ENCODE data around the gene CYP2J2.
"Not testable (repeated sequence)": the region's sequence is repeated elsewhere in the genome, so short reads cannot be mapped to it uniquely, and the experiment has no call there.

Gene CYP2J2, protein sequence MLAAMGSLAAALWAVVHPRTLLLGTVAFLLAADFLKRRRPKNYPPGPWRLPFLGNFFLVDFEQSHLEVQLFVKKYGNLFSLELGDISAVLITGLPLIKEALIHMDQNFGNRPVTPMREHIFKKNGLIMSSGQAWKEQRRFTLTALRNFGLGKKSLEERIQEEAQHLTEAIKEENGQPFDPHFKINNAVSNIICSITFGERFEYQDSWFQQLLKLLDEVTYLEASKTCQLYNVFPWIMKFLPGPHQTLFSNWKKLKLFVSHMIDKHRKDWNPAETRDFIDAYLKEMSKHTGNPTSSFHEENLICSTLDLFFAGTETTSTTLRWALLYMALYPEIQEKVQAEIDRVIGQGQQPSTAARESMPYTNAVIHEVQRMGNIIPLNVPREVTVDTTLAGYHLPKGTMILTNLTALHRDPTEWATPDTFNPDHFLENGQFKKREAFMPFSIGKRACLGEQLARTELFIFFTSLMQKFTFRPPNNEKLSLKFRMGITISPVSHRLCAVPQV

DNA sequence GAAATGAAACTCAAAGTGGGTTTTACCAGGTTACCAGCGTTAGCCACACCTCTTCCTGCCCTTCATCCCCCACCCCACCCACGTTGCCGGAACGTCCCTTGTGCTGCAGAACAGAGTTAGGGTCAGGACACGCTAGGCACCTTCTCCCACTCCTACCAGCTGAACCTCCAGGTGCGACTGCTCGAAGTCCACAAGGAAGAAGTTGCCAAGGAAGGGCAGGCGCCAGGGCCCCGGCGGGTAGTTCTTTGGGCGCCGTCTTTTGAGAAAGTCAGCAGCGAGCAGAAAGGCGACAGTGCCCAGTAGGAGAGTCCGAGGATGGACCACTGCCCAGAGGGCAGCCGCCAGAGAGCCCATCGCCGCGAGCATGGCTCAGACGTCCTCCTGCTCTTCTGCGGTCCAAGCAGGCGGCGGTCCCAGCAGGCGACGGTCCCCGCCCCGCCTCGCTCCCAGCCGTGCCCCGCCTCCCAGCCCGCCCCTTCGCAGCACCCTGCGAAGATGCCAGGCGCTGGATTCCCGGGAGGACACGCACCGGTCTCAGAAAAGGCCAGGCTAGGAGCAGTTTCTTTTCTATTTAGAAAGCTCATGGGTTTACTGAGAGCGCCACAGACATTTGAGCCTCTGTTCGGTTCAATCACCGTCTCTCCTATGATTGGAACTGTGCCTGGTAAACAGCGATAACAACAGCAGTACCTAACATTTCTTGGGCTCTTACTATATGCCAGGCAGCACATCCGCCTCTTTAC is at the start of gene CYP2J2:
Gene CYP2J2 (minus strand): TSS at position 393 of the 743 bp plus-strand sequence. CDS start 27 bp downstream, at position 366.
- H3K4me3 ChIP-seq (ENCODE audit: control insufficient read depth, low read depth, low read length) = peak within 1 kb of the TSS; percentile 49
- peak; percentile 8 for DNase-seq (ENCODE audit: low read depth)
- no peak for TF ChIP-seq CTCF (conservative IDR thresholded peaks at IDR 0.05; ENCODE audit: control insufficient read depth, insufficient read depth, low read depth, low read length)

- no peak overlapping the region for H3K4me3 ChIP-seq (ENCODE audit: control insufficient read depth, low read depth, low read length)
- no peak for DNase-seq (ENCODE audit: low read depth)
- TF ChIP-seq CTCF (conservative IDR thresholded peaks at IDR 0.05; ENCODE audit: control insufficient read depth, insufficient read depth, low read depth, low read length) = no peak
These were observed 47.1 kb upstream of the CYP2J2 start for GRCh38 chr1:59973719-59974118.

GRCh38 chr1:59972216-59972927 is 45.8 kb upstream of the CYP2J2 start:
- peak; percentile 77 for DNase-seq (ENCODE audit: low read depth)
- no peak for TF ChIP-seq CTCF (conservative IDR thresholded peaks at IDR 0.05; ENCODE audit: control insufficient read depth, insufficient read depth, low read depth, low read length)
- no peak overlapping the region for H3K4me3 ChIP-seq (ENCODE audit: control insufficient read depth, low read depth, low read length)

DNA sequence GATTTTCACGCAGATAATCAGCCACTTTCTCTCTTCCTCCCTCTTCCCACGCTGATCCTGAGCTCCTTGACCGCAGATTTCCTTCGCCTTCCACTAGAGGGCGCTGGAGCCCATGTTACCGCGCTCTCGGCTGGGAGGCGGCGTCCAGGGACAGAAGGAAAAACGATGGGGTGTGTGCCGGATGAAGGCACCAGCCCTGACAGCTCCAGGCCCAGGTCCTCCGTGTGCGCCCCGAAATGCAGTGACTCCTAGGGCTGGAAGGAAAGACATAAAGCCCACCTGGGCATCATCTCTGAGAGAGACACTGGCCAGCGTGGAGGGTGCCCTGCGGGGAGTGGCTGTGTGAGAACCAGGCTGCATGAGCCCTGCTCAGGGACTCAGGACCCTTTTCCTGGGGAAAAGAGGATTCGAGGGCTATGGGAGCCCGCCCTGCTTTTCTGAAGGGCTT is 44.9 kb upstream of the CYP2J2 start:
- DNase-seq (ENCODE audit: low read depth) = peak; percentile 62
- H3K4me3 ChIP-seq (ENCODE audit: control insufficient read depth, low read depth, low read length) = no peak overlapping the region
- TF ChIP-seq CTCF (conservative IDR thresholded peaks at IDR 0.05; ENCODE audit: control insufficient read depth, insufficient read depth, low read depth, low read length) = peak; percentile 84

- not testable (repeated sequence) for H3K4me3 ChIP-seq (ENCODE audit: control insufficient read depth, low read depth, low read length); DNase-seq (ENCODE audit: low read depth)
These were observed 43.1 kb upstream of the CYP2J2 start for GRCh38 chr1:59969542-59970175.

DNA sequence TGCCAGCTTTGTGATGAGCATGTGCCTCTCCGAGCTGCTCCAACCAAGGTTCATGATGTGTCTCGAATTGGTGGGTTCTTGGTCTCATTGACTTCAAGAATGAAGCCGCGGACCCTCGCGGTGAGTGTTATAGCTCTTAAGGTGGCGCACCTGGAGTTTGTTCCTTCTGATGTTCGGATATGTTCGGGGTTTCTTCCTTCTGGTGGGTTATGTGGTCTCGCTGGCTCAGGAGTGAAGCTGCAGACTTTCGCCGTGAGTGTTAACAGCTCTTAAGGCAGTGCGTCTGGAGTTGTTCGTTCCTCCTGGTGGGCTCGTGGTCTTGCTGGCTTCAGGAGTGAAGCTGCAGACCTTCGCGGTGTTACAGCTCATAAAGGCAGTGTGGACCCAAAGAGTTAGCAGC is 42.2 kb upstream of the CYP2J2 start:
- not testable (repeated sequence) for DNase-seq (ENCODE audit: low read depth); H3K4me3 ChIP-seq (ENCODE audit: control insufficient read depth, low read depth, low read length)

- H3K4me3 ChIP-seq (ENCODE audit: control insufficient read depth, low read depth, low read length) = no peak overlapping the region
- TF ChIP-seq CTCF (conservative IDR thresholded peaks at IDR 0.05; ENCODE audit: control insufficient read depth, insufficient read depth, low read depth, low read length) = no peak
- DNase-seq (ENCODE audit: low read depth) = no peak
These were observed 41.2 kb upstream of the CYP2J2 start for GRCh38 chr1:59967780-59968179.
